NCI-H460 (cell line): Measurements from ENCODE around the gene GRIK1. TPM values are rescaled to one million over a fixed set of nuclear protein-coding genes. Genes with fewer than 3 reads are reported as not detected.
"Not testable (repeated sequence)": the region's sequence is repeated elsewhere in the genome, so short reads cannot be mapped to it uniquely, and the experiment has no call there.

Source experiments
- DNase-seq: peaks from one replicate; pipeline ENCODE4 v3.0.0-alpha.2; 2016; ENCODE audit warnings: low read depth; ENCODE audit errors: extremely low read depth
- total RNA-seq: library from RNA; depleted of rRNA; stranded (reverse); fragments of >200 nt; shearing (Covaris generic); gene quantifications from 2 replicates; pipeline ENCODE4 v1.2.3, GENCODE V29; 2014

The GRIK1 gene
- total RNA-seq, 1 experiment from 2014 or later, result not detected

DNA sequence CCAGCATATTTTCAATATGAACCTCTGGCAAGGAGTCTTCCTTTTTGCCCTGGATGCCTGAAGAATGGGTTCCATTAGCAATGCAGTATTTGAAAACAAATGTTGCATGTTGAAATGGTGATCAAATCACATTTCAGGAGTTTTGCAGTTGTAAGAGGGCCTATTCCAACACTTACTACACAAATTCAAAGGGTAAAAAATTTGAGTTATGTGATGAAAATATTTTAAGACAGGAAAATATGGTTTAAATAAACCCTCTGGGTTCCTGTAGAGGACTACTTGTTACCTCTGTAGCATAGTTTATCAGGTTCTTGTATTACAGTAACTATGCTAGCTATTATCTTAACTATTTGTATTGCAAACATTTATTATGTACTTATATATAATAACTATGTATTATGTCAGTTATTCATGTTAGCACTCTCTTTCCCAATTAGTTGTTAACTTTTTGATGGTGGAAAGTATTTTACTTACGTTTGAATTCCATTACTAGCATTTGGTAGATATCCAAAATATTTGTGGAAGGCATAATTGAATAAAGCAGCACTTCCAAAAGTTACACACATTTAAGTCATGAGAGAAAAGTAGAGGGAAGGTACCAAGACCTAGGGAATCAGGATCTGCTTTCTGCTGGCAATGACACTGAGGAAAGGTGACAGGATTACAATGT is 312.9 kb downstream of the GRIK1 start:
- no peak for DNase-seq

- no peak for DNase-seq
Measured at GRCh38 chr21:29625990-29626389, 313.8 kb downstream of the GRIK1 start.

GRCh38 chr21:29624776-29625175 is 315.0 kb downstream of the GRIK1 start:
- no peak for DNase-seq

DNA sequence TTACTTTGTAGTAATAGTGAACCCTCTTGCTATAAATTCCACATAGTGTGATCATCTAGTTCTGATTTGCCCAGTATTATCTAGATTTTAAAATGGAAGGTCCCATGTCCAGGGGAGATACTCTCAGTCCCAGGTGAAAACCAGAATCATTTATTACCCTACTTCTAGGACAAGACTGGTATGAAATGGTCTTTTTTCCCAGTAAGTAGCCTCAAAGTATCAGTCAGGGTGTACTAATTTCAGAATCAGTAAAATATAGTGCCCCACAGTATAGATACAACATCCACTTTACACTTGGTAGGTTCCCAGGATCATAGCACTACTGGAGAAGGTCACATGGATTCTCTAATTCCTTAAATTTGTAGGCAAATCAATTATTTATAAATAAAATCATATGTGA is 318.3 kb downstream of the GRIK1 start:
- no peak for DNase-seq

DNA sequence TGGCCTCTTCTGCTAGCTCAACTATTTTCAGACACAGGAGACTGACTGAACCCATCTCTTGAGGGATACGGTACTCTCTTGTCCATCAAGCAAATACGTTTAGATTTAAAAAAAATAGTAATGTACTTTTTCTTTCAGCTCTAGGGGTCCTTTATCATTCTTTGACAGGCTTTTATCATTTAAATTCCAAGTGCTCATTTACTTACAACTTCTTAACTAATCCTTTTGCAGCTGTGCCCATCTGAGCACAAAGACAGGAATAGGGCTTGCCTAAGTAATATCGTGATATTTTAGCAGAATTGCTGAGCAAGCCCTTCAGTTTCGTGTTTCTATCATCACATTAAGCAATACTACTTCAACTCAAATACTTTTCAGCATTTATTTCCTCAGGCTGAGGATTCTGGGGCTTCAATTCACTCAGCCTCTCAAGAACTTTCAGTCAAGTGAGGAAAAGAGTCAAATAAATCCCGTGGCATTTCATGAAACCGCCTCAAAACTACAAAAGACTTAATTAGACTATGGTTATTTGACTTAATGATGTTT is 323.5 kb downstream of the GRIK1 start:
- DNase-seq, result no peak

GRCh38 chr21:29613877-29614276 is 325.9 kb downstream of the GRIK1 start:
- DNase-seq, result no peak

DNA sequence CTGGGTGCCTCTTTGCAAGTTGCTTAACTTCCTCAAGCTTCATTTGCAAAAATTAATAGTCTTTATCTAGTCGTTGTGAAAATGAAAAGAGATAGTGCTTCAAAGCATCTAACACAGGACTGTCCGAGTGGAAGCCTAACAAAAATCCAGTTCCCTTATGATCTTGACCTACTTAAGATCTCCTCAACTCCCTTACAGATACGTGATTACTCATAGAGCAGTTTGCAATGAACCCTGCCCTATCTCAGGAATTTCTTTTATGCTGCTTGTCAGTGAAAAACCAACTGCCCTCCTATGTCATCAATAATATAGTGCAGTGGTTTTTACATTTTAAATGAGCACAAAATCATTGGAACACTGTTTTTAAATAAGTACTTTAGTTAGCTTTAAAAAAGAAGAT is 326.8 kb downstream of the GRIK1 start:
- no peak for DNase-seq

DNA sequence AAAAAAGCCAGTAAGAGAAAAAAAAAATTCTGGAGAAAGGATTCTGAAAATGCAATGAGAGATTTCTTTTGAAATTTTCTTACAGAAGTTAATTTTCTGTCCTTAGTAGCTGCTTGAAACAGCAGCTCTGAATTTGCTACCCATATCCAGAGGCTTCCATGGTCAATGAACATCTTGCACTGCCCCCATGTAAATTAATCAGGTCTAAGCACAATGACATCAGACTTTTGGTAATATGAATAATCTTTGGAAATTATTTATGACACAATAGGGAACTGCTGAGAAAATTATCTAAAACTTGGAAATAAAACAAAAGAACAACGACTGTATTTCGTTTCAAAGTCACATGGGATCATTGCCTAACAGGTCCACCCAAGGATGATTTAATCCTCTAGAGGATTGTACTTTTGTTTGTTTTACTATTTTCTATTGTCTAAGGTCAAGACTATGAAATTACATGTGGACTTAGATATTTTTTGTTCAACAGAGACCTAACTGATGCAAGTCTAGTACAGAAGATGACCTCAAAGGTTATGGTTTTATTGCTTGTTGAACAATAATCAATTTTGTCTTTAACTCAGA is 328.9 kb downstream of the GRIK1 start:
- DNase-seq, result no peak

DNA sequence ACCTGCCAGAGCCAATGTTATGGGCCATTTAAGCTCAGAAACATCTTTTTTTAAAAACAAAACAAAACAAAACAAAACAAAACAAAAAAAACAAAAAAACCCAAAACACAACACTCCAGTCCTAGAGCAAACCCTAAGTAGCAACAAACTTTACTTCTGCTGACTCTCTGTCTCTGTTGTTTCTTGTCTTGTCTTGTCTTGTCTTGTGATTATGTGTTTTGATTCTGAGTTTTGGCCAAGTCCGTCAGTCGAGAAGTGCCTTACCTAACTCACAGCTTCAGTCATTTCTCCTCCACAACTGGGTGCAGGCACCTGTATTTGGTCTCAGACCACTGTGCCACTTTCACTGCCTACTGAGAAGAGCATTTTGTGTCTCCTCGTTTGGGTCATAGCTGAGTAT is 333.2 kb downstream of the GRIK1 start:
- DNase-seq, result no peak

GRCh38 chr21:29605219-29605618 is 334.6 kb downstream of the GRIK1 start:
- DNase-seq, result not testable (repeated sequence)

- no peak for DNase-seq
Measured at GRCh38 chr21:29604076-29604475, 335.7 kb downstream of the GRIK1 start.

GRCh38 chr21:29601047-29601446 is 338.7 kb downstream of the GRIK1 start:
- DNase-seq, result no peak

GRCh38 chr21:29586696-29587095 is 353.1 kb downstream of the GRIK1 start:
- DNase-seq, result no peak

GRCh38 chr21:29585462-29585861 is 354.3 kb downstream of the GRIK1 start:
- no peak for DNase-seq

- no peak for DNase-seq
Measured at GRCh38 chr21:29583424-29583924, 356.3 kb downstream of the GRIK1 start.

GRCh38 chr21:29582855-29583254 is 356.9 kb downstream of the GRIK1 start:
- no peak for DNase-seq

- no peak for DNase-seq
Measured at GRCh38 chr21:29581393-29581792, 358.4 kb downstream of the GRIK1 start.

DNA sequence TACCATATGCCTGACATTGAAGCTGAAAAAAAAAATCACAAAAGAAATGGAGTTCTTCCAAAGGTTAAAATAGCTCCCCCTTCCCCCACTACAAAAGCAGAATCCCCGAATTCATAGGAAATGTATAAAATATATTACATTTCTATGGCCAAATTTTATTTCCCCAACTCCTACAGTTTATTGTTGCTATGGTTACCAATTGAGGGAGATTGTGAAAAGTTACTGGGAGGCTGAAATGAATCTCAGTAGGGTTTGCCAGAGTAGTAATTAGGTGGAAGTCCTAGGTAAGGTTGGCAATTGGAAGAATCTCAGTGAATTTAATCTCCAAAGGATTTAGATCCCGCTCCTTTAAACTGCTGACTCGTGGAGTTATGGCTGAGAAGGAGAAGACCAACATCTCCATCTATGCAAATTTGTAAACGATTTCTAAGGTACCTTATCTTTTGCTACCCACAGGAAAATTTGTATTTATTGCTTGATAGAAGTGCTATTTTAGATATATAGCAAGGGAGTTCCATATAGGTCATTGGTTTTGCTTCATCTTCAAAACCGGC is 359.0 kb downstream of the GRIK1 start:
- no peak for DNase-seq

DNA sequence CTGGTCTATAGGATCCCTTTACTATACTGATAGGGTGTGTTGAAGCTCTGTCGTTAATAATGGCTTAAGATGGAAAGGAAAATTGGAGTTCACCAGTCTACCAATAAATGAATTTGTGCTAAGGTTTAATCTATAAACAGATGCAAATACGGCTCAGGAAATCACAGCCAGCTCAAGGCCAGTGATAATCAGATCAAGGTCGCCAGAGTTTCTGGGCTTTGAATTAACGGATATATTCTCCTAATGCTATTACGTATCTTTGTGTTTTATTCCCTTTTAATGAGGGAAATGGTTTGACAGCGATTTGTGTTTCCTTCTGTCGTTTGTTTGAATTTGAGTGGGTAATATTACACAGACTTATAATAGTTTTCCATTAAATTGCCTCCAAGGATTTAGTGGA is 361.5 kb downstream of the GRIK1 start:
- no peak for DNase-seq

DNA sequence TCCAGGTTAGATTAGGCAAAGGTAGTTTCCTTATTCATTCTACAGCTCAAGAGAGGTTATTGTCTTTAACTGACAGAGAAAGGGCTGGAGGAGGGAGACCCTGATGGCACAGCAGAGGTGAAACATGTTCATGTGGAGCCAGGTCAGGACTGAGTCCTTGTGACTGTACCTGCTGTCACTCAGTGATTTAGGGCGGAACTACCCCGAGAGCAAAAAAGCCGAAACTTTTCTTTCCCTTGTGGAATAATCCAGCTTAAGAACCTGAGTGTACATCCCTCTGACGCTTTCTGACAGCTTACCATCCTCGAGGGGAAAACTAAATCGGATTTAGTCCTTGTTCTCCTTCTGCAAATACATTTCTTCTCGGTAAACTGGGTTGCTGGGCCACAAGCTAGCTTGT is 367.8 kb downstream of the GRIK1 start:
- no peak for DNase-seq

GRCh38 chr21:29568020-29568697 is 371.6 kb downstream of the GRIK1 start:
- DNase-seq, result no peak
